NCI-H2227 (cell line): Measurements from ENCODE around the gene TTC22.

Source experiments
- DNase-seq: peaks from one replicate; lab custom pipeline; 2025; ENCODE audit not compliant: unreplicated experiment; lab: John Stamatoyannopoulos, UW

The TTC22 gene

GRCh38 chr1:54834007-54834541 lies 33.0 kb upstream of the TTC22 start:
- DNase-seq = no peak

GRCh38 chr1:54833121-54833520 lies 32.0 kb upstream of the TTC22 start:
- DNase-seq = no peak

- no peak for DNase-seq
Observed at GRCh38 chr1:54826226-54826816, 25.2 kb upstream of the TTC22 start.

GRCh38 chr1:54825696-54826095 lies 24.6 kb upstream of the TTC22 start:
- no peak for DNase-seq

- no peak for DNase-seq
Observed at GRCh38 chr1:54823670-54824069, 22.5 kb upstream of the TTC22 start.

GRCh38 chr1:54819733-54820132 lies 18.6 kb upstream of the TTC22 start:
- no peak for DNase-seq

GRCh38 chr1:54819195-54819536 lies 18.0 kb upstream of the TTC22 start:
- DNase-seq = no peak

- DNase-seq = no peak
Observed at GRCh38 chr1:54818461-54819194, 17.5 kb upstream of the TTC22 start.

GRCh38 chr1:54816951-54817350 lies 15.8 kb upstream of the TTC22 start:
- DNase-seq = no peak

GRCh38 chr1:54816130-54816529 lies 15.0 kb upstream of the TTC22 start:
- DNase-seq = no peak

- peak; percentile 25 for DNase-seq
Observed at GRCh38 chr1:54815086-54815876, 14.2 kb upstream of the TTC22 start.

- no peak for DNase-seq
Observed at GRCh38 chr1:54814571-54814970, 13.4 kb upstream of the TTC22 start.

GRCh38 chr1:54814126-54814498 lies 13.0 kb upstream of the TTC22 start:
- DNase-seq = no peak

GRCh38 chr1:54813485-54814125 lies 12.5 kb upstream of the TTC22 start:
- DNase-seq = no peak

GRCh38 chr1:54812801-54813484 lies 11.8 kb upstream of the TTC22 start:
- DNase-seq = no peak

- DNase-seq = no peak
Observed at GRCh38 chr1:54811739-54812655, 10.9 kb upstream of the TTC22 start.

- DNase-seq = no peak
Observed at GRCh38 chr1:54811066-54811465, 9.9 kb upstream of the TTC22 start.

- DNase-seq = peak; percentile 78
Observed at GRCh38 chr1:54810153-54810942, 9.2 kb upstream of the TTC22 start.

GRCh38 chr1:54809496-54810074 lies 8.5 kb upstream of the TTC22 start:
- no peak for DNase-seq
